ENCODE measurements around the gene HOXB2.

GRCh38 chr17:48499248-48499647, 45.7 kb downstream of the HOXB2 start:
- TF ChIP-seq RBM39 (optimal IDR thresholded peaks at IDR 0.05; ENCODE audit: low read depth, low read length), result no peak
- TF ChIP-seq ZNF174 (CRISPR knock-in tag; IDR thresholded peaks at IDR 0.05), result no peak
- TF ChIP-seq, protein P1, sequence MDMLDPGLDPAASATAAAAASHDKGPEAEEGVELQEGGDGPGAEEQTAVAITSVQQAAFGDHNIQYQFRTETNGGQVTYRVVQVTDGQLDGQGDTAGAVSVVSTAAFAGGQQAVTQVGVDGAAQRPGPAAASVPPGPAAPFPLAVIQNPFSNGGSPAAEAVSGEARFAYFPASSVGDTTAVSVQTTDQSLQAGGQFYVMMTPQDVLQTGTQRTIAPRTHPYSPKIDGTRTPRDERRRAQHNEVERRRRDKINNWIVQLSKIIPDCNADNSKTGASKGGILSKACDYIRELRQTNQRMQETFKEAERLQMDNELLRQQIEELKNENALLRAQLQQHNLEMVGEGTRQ (CRISPR knock-in tag; IDR thresholded peaks at IDR 0.05), result no peak
- no peak for TF ChIP-seq ZNF253 (CRISPR knock-in tag; conservative IDR thresholded peaks at IDR 0.05)
- no peak for TF ChIP-seq MTF1 (CRISPR knock-in tag; IDR thresholded peaks at IDR 0.05; ENCODE audit: borderline replicate concordance)
- no peak for TF ChIP-seq RBFOX2 (IDR thresholded peaks at IDR 0.05; ENCODE audit: low read depth, low read length)
- TF ChIP-seq, protein P2, sequence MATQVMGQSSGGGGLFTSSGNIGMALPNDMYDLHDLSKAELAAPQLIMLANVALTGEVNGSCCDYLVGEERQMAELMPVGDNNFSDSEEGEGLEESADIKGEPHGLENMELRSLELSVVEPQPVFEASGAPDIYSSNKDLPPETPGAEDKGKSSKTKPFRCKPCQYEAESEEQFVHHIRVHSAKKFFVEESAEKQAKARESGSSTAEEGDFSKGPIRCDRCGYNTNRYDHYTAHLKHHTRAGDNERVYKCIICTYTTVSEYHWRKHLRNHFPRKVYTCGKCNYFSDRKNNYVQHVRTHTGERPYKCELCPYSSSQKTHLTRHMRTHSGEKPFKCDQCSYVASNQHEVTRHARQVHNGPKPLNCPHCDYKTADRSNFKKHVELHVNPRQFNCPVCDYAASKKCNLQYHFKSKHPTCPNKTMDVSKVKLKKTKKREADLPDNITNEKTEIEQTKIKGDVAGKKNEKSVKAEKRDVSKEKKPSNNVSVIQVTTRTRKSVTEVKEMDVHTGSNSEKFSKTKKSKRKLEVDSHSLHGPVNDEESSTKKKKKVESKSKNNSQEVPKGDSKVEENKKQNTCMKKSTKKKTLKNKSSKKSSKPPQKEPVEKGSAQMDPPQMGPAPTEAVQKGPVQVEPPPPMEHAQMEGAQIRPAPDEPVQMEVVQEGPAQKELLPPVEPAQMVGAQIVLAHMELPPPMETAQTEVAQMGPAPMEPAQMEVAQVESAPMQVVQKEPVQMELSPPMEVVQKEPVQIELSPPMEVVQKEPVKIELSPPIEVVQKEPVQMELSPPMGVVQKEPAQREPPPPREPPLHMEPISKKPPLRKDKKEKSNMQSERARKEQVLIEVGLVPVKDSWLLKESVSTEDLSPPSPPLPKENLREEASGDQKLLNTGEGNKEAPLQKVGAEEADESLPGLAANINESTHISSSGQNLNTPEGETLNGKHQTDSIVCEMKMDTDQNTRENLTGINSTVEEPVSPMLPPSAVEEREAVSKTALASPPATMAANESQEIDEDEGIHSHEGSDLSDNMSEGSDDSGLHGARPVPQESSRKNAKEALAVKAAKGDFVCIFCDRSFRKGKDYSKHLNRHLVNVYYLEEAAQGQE (IDR thresholded peaks at IDR 0.05; ENCODE audit: borderline replicate concordance), result no peak
- TF ChIP-seq, protein P2 (CRISPR knock-in tag; IDR thresholded peaks at IDR 0.05; ENCODE audit: low read depth), result no peak
- no peak for TF ChIP-seq EZH2 (IDR thresholded peaks at IDR 0.05; ENCODE audit: borderline replicate concordance, low read depth, low read length)
- TF ChIP-seq POLR2AphosphoS5 (IDR thresholded peaks at IDR 0.05; ENCODE audit: control insufficient read depth, insufficient read depth, low read depth, low read length), result no peak
- no peak for TF ChIP-seq SRF (CRISPR knock-in tag; IDR thresholded peaks at IDR 0.05)
- TF ChIP-seq GABPB1 (CRISPR knock-in tag; IDR thresholded peaks at IDR 0.05), result no peak
- no peak for TF ChIP-seq HDAC2 (IDR thresholded peaks at IDR 0.05)
